Fibroblast of pulmonary artery (primary cell): ENCODE measurements around the gene E2F6.

Experiments used
- DNase-seq: peaks from one replicate; pipeline ENCODE4 v3.0.0-alpha.2; 2010; ENCODE audit warnings: low read depth
- H3K4me3 ChIP-seq: replicated peaks from 2 replicates; pipeline ENCODE4 v1.5.1; 2011; ENCODE audit warnings: low read depth, mild to moderate bottlenecking, control low read depth, low read length, moderate library complexity
- TF ChIP-seq, protein P1 (sequence below): IDR thresholded peaks from 2 replicates; pipeline ENCODE4 v1.5.1; 2011; ENCODE audit warnings: mild to moderate bottlenecking, control low read depth, low read length, inconsistent platforms; ENCODE audit errors: missing control alignments

E2F6 gene

DNA sequence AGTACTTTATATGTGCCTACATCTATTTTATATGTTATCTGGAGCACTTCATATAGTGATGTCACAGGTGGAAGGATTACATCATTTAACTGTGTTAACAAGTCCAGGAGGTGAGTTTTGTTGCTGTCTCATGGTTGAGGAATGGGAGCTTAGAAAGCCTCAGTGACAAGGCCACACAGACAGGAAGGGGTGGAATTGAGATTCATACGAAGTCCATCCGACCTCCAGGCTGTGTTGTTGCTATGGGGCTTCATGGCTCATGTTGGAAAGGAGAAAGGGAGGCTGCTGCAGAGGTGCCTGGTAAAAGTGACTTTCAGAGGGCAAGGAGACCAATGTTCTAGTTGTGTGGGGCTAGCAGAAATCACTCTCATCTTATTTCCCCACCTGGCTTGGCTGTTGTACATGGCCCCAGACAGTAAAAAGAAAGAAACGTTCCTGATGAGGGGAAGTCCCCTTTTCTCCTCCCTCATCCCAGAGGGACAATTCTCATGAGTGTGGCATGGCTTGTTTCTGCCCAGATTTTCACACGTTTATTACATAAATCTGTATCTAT lies 36.9 kb upstream of the E2F6 start:
- no peak for DNase-seq
- TF ChIP-seq, protein P1, sequence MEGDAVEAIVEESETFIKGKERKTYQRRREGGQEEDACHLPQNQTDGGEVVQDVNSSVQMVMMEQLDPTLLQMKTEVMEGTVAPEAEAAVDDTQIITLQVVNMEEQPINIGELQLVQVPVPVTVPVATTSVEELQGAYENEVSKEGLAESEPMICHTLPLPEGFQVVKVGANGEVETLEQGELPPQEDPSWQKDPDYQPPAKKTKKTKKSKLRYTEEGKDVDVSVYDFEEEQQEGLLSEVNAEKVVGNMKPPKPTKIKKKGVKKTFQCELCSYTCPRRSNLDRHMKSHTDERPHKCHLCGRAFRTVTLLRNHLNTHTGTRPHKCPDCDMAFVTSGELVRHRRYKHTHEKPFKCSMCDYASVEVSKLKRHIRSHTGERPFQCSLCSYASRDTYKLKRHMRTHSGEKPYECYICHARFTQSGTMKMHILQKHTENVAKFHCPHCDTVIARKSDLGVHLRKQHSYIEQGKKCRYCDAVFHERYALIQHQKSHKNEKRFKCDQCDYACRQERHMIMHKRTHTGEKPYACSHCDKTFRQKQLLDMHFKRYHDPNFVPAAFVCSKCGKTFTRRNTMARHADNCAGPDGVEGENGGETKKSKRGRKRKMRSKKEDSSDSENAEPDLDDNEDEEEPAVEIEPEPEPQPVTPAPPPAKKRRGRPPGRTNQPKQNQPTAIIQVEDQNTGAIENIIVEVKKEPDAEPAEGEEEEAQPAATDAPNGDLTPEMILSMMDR: no peak
- no peak overlapping the region for H3K4me3 ChIP-seq

DNA sequence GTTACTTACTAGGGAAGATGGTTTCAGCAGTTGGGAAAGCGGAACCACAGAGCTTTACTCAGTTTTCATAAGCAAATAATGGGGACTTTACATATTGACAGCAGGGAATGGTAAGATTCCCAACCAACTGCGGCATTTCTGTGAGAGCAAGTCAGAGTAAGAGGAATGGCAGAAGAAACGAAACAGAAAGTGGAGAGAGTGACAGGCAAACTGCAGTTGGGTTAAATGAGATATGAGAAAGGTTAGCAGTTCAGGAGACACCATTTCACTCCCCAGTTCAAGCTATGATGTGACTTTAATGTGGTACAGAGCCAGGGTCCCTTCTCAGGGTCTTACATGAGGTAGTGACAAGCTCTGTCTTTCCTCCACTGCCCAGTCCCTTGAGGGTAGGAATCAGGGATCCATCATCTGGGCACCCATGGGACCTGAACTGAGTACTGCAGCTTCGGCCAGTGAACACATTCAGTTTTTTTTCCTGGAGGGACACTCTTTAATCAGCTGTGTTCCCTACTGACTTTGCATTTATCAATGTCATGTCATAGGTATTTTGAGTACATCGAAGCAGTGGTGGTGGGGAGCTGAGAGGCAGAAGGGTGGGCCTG lies 34.8 kb upstream of the E2F6 start:
- TF ChIP-seq, protein P1: no peak
- DNase-seq: no peak
- no peak overlapping the region for H3K4me3 ChIP-seq

DNA sequence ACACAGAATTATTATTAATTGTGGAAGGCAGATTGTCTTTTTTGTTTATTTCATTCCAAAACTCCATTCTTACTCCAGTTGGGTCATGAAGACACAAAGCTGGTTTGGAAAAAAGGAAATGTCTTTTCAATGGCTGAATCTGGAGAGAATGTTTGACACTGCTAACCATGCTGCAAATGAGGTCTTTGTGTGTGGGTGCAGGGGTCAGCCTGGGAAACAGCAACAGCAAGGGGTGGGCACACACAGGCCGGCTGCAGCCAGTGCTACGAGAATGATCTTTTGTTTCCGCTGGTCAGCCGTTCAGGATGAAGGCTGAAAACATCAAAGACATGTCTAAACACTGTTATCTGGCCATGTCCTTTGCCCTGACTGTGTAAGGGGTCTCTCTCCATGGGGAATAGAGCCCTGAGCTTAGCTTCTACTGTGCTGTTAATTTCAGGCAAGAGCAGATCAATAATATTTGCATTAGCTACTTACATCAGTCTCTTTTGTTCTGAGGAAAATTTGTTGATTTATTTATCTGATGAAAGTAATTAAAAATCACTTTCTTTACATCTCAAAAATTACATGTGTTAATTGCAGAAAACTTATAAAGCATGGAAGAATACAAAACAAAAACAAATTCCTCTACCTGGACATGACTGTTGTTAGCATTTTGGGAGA lies 33.3 kb upstream of the E2F6 start:
- TF ChIP-seq, protein P1: no peak
- H3K4me3 ChIP-seq: no peak overlapping the region
- no peak for DNase-seq

DNA sequence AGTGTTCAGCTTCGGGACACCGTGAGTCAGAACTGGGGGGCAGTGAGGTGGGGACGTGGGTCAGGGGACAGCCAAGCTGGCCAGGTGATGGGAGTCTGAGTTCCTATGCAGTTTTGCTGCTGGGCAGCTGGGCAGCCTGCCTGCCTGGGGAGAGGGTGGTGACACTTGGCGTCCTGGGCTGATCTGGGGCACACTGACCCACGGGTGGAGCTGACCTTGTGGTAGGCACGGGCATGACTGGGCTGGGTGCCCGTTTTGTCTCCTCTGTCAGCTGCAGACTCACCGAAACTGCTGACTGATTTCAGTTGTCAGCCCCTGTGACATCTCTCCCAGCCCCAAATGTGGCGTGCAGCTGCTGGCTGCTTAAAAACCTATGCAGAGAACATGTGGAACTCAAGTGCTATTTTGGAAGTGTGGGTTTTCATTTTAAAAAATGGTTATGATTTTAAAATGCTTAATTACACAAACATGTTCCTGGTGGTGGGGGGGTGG lies 32.6 kb upstream of the E2F6 start:
- DNase-seq: no peak
- no peak overlapping the region for H3K4me3 ChIP-seq
- TF ChIP-seq, protein P1: no peak

DNA sequence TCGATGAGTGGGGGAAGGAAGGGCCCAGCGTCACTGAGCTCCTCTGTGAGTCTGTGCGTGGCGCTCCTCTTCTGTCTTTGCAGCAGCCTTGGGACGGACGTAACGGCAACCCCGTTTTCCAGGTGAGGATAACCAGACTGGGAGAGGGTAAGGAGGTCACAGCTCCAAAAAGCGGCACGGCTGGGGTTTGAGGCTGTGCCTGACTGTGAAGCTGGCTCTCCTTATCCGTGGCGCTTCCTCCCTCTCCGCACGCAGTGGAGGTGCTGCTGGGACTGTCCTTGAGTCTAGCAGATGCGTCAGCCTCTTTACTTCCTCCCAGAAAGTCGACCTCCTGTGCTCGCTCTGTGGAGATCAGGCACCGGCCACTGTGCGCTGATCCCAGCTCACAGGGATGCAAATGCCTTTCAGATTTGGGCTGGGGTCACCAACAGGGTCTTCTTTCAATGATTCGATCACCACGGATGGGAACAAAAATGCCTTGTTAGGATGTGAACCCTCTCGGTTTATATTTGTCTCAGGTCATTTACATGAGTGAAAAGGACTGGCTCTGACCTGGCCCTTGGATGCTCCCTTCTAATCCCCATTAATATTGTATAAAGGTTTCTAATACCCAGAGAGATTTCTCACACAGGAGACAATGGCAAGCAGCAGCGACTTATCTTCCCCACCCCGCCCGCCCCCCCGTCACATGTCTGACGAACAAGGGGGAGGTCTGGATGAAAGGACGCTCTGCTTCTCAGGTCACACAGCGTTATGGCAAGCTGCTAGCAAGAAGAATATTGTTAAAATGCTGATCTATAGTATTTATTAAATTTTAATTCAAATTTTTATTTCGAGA lies 30.1 kb upstream of the E2F6 start:
- DNase-seq: no peak
- H3K4me3 ChIP-seq: no peak overlapping the region
- TF ChIP-seq, protein P1: no peak

DNA sequence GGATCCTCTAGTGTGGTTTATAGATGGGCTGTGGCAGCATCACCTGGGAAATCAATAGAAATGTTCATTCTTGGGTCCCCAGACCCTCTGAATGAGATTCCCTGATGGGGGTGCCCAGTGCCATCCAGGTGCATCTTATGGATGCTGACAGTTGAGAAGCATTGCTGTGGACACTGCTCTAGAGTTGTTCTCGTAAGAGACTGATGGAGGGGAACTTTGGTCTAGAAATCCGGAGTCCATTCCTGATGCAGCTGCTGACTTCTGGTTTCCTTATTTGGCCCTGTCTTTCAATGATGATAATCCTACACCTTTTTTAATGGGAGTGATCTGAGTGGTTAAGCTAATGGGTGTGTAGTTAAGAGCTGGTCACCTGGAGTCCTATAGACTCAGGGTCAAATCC lies 28.3 kb upstream of the E2F6 start:
- DNase-seq: no peak
- no peak overlapping the region for H3K4me3 ChIP-seq
- TF ChIP-seq, protein P1: no peak
